GM23338 (cell line): ENCODE results near the gene AADAT. TPM values are rescaled to one million over a fixed set of nuclear protein-coding genes. Genes with fewer than 3 reads are reported as not detected.

Experiments used
- ATAC-seq: fragments of 200-7000 bp; cut with Tn5 transposase; 3 replicates; pipeline ENCODE4 v1.9.1; 2020
- DNase-seq: peaks from one replicate; pipeline ENCODE4 v3.0.0-alpha.2; 2015; ENCODE audit warnings: low spot score
- H2AFZ ChIP-seq: fragments of 200-600 bp; sonication (generic); 2 replicates; pipeline ENCODE4 v1.8.0; 2016; ENCODE audit warnings: antibody characterized with exemption, mild to moderate bottlenecking, moderate library complexity
- H3F3A ChIP-seq: fragments of 200-600 bp; sonication (generic); replicated peaks from 2 replicates; pipeline ENCODE4 v1.8.0; 2017; ENCODE audit warnings: antibody characterized with exemption, mixed run types, low read depth
- H3K27ac ChIP-seq: fragments of 200-600 bp; sonication (generic); 2 replicates; pipeline ENCODE4 v1.6.1; 2016; ENCODE audit warnings: low read depth
- H3K27me3 ChIP-seq: fragments of 200-600 bp; sonication (generic); 2 replicates; pipeline ENCODE4 v1.8.0; 2016; ENCODE audit warnings: mild to moderate bottlenecking, mixed run types, moderate library complexity; ENCODE audit not compliant: insufficient read depth
- H3K36me3 ChIP-seq: fragments of 200-600 bp; sonication (generic); 2 replicates; pipeline ENCODE4 v1.8.0; 2016; ENCODE audit warnings: mild to moderate bottlenecking; ENCODE audit not compliant: insufficient read depth
- H3K4me1 ChIP-seq: fragments of 200-600 bp; sonication (generic); 2 replicates; pipeline ENCODE4 v1.8.0; 2016; ENCODE audit warnings: mild to moderate bottlenecking, moderate library complexity; ENCODE audit not compliant: insufficient read depth
- H3K4me2 ChIP-seq: fragments of 200-600 bp; sonication (generic); 2 replicates; pipeline ENCODE4 v1.7.1; 2017; ENCODE audit warnings: mixed run types
- H3K4me3 ChIP-seq: fragments of 200-600 bp; sonication (generic); 2 replicates; pipeline ENCODE4 v1.6.1; 2016; ENCODE audit warnings: mixed run types
- H3K79me2 ChIP-seq: fragments of 200-600 bp; sonication (generic); replicated peaks from 2 replicates; pipeline ENCODE4 v1.8.0; 2017; ENCODE audit warnings: mild to moderate bottlenecking; ENCODE audit not compliant: insufficient read depth
- H3K9me2 ChIP-seq: fragments of 200-600 bp; sonication (generic); 2 replicates; pipeline ENCODE4 v1.8.0; 2017; ENCODE audit not compliant: insufficient read depth
- H4K20me1 ChIP-seq: fragments of 200-600 bp; sonication (generic); replicated peaks from 2 replicates; pipeline ENCODE4 v1.8.0; 2017; ENCODE audit warnings: mild to moderate bottlenecking; ENCODE audit not compliant: insufficient read depth
- H3K27ac Mint-ChIP-seq: 2 replicates; pipeline ENCODE4 v1.8.0; 2020; ENCODE audit warnings: inconsistent platforms, mild to moderate bottlenecking, moderate library complexity, mixed read lengths
- H3K27me3 Mint-ChIP-seq: 3 replicates; pipeline ENCODE4 v1.8.0; 2022; ENCODE audit warnings: low read depth, mild to moderate bottlenecking, moderate library complexity, mixed read lengths, inconsistent platforms; ENCODE audit not compliant: insufficient read depth, poor library complexity
- H3K36me3 Mint-ChIP-seq: 3 replicates; pipeline ENCODE4 v1.8.0; 2021; ENCODE audit warnings: low read depth, mild to moderate bottlenecking, inconsistent platforms, moderate library complexity, mixed read lengths
- H3K4me1 Mint-ChIP-seq: 3 replicates; pipeline ENCODE4 v1.8.0; 2020; ENCODE audit warnings: mild to moderate bottlenecking, inconsistent platforms, mixed read lengths
- H3K4me3 Mint-ChIP-seq: 3 replicates; pipeline ENCODE4 v1.8.0; 2021; ENCODE audit warnings: moderate library complexity, mild to moderate bottlenecking, inconsistent platforms, mixed read lengths
- H3K9me3 Mint-ChIP-seq: 3 replicates; pipeline ENCODE4 v1.8.0; 2020; ENCODE audit warnings: moderate library complexity, mild to moderate bottlenecking, inconsistent platforms, mixed read lengths
- CREB1 ChIP-seq: fragments of 250-450 bp; sonication (Bioruptor Pico); IDR thresholded peaks from 2 replicates; pipeline ENCODE4 v1.5.0; 2020; ENCODE audit warnings: low read depth, mild to moderate bottlenecking, moderate library complexity
- JUNB ChIP-seq: IDR thresholded peaks from one replicate; pipeline ENCODE4 v1.6.1; 2016; ENCODE audit warnings: antibody characterized with exemption; ENCODE audit not compliant: unreplicated experiment
- NANOG ChIP-seq: IDR thresholded peaks from 2 replicates; pipeline ENCODE4 v1.6.1; 2016; ENCODE audit warnings: antibody characterized with exemption, borderline replicate concordance
- ZNF114 ChIP-seq: fragments of 250-450 bp; sonication (Bioruptor Pico); IDR thresholded peaks from 2 replicates; pipeline ENCODE4 v1.5.0; 2020; ENCODE audit warnings: mild to moderate bottlenecking, moderate library complexity
- polyA plus RNA-seq: library from polyadenylated mRNA; unstranded; fragments of >200 nt; fragmentation: Nextera tagmentation; extraction: Ambion mirVana; gene quantifications from 2 replicates; pipeline ENCODE4 v1.2.1, GENCODE V29; 2016
- total RNA-seq: library from RNA; depleted of rRNA; stranded (reverse); fragments of >200 nt; shearing (Covaris generic); gene quantifications from 2 replicates; pipeline ENCODE4 v1.2.3, GENCODE V29; 2014
- TF ChIP-seq, protein P1 (sequence below): fragments of 250-450 bp; sonication (Bioruptor Pico); IDR thresholded peaks from 2 replicates; pipeline ENCODE4 v1.5.0; 2020; ENCODE audit warnings: mild to moderate bottlenecking, moderate library complexity
- TF ChIP-seq, protein P2 (sequence below): IDR thresholded peaks from one replicate; pipeline ENCODE4 v1.6.1; 2018; ENCODE audit warnings: antibody characterized with exemption; ENCODE audit not compliant: unreplicated experiment

Gene AADAT
- total and polyA plus RNA-seq, 2 experiments from 2014 or later, result 6.9 to 7.0 TPM

DNA sequence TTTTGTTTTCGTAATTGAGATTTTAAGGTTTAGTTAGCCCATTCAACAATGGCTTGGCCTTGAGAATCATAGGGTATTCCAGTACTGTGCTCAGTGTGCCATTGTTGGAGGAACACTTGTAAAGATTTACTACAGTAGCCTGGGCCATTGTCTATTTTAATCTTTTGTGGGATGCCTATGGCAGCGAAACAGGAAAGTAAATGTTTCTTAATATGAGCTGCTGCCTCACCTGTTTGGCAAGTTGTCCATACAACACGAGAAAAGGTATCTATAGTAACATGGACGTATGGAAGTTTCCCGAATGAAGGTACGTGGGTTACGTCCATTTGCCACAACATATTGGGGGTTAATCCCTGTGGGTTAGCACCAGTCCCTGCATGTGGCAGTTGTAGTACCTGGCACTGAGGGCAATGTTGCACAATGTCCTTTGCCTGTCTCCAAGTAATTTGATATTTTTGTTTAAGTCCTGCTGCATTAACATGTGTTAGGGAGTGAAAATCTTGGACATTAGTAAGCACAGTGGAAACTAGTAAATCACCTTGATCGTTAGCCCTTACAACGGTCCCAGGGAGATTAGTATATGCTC is 38.6 kb upstream of the AADAT start:
- no peak for ATAC-seq
- TF ChIP-seq, protein P1, sequence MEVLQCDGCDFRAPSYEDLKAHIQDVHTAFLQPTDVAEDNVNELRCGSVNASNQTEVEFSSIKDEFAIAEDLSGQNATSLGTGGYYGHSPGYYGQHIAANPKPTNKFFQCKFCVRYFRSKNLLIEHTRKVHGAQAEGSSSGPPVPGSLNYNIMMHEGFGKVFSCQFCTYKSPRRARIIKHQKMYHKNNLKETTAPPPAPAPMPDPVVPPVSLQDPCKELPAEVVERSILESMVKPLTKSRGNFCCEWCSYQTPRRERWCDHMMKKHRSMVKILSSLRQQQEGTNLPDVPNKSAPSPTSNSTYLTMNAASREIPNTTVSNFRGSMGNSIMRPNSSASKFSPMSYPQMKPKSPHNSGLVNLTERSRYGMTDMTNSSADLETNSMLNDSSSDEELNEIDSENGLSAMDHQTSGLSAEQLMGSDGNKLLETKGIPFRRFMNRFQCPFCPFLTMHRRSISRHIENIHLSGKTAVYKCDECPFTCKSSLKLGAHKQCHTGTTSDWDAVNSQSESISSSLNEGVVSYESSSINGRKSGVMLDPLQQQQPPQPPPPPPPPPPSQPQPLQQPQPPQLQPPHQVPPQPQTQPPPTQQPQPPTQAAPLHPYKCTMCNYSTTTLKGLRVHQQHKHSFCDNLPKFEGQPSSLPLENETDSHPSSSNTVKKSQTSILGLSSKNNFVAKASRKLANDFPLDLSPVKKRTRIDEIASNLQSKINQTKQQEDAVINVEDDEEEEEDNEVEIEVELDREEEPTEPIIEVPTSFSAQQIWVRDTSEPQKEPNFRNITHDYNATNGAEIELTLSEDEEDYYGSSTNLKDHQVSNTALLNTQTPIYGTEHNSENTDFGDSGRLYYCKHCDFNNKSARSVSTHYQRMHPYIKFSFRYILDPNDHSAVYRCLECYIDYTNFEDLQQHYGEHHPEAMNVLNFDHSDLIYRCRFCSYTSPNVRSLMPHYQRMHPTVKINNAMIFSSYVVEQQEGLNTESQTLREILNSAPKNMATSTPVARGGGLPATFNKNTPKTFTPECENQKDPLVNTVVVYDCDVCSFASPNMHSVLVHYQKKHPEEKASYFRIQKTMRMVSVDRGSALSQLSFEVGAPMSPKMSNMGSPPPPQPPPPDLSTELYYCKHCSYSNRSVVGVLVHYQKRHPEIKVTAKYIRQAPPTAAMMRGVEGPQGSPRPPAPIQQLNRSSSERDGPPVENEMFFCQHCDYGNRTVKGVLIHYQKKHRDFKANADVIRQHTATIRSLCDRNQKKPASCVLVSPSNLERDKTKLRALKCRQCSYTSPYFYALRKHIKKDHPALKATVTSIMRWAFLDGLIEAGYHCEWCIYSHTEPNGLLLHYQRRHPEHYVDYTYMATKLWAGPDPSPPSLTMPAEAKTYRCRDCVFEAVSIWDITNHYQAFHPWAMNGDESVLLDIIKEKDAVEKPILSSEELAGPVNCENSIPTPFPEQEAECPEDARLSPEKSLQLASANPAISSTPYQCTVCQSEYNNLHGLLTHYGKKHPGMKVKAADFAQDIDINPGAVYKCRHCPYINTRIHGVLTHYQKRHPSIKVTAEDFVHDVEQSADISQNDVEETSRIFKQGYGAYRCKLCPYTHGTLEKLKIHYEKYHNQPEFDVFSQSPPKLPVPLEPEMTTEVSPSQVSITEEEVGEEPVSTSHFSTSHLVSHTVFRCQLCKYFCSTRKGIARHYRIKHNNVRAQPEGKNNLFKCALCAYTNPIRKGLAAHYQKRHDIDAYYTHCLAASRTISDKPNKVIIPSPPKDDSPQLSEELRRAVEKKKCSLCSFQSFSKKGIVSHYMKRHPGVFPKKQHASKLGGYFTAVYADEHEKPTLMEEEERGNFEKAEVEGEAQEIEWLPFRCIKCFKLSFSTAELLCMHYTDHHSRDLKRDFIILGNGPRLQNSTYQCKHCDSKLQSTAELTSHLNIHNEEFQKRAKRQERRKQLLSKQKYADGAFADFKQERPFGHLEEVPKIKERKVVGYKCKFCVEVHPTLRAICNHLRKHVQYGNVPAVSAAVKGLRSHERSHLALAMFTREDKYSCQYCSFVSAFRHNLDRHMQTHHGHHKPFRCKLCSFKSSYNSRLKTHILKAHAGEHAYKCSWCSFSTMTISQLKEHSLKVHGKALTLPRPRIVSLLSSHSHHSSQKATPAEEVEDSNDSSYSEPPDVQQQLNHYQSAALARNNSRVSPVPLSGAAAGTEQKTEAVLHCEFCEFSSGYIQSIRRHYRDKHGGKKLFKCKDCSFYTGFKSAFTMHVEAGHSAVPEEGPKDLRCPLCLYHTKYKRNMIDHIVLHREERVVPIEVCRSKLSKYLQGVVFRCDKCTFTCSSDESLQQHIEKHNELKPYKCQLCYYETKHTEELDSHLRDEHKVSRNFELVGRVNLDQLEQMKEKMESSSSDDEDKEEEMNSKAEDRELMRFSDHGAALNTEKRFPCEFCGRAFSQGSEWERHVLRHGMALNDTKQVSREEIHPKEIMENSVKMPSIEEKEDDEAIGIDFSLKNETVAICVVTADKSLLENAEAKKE (CRISPR knock-in tag), result no peak
- TF ChIP-seq NANOG, result no peak
- TF ChIP-seq ZNF114, result no peak
- TF ChIP-seq JUNB, result no peak
- TF ChIP-seq CREB1, result no peak
- TF ChIP-seq, protein P2, sequence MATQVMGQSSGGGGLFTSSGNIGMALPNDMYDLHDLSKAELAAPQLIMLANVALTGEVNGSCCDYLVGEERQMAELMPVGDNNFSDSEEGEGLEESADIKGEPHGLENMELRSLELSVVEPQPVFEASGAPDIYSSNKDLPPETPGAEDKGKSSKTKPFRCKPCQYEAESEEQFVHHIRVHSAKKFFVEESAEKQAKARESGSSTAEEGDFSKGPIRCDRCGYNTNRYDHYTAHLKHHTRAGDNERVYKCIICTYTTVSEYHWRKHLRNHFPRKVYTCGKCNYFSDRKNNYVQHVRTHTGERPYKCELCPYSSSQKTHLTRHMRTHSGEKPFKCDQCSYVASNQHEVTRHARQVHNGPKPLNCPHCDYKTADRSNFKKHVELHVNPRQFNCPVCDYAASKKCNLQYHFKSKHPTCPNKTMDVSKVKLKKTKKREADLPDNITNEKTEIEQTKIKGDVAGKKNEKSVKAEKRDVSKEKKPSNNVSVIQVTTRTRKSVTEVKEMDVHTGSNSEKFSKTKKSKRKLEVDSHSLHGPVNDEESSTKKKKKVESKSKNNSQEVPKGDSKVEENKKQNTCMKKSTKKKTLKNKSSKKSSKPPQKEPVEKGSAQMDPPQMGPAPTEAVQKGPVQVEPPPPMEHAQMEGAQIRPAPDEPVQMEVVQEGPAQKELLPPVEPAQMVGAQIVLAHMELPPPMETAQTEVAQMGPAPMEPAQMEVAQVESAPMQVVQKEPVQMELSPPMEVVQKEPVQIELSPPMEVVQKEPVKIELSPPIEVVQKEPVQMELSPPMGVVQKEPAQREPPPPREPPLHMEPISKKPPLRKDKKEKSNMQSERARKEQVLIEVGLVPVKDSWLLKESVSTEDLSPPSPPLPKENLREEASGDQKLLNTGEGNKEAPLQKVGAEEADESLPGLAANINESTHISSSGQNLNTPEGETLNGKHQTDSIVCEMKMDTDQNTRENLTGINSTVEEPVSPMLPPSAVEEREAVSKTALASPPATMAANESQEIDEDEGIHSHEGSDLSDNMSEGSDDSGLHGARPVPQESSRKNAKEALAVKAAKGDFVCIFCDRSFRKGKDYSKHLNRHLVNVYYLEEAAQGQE, result no peak
- Histone ChIP-seq H3K79me2 (no peaks in the 10 kb centered on the region), H3K27me3 (no peaks in the 10 kb centered on the region), H3K4me1 (no peaks in the 10 kb centered on the region), H3K27ac (no peak overlapping the region), H3K36me3 (no peaks in the 10 kb centered on the region; the same call in 1 of the 2 replicates), H4K20me1 (no peaks in the 10 kb centered on the region), H3K4me2 (no peak overlapping the region), H3F3A (no peaks in the 10 kb centered on the region), H3K4me3 (no peak overlapping the region), H3K9me2 (0 out of 2 replicates have a peak, but pooled peaks cover 10% of the 10 kb centered on the region), H2AFZ (no peak overlapping the region)
- Mint-ChIP-seq H3K4me1 (peaks cover 7% of the 10 kb centered on the region; the same call in 1 of the 3 replicates), H3K4me3 (no peak overlapping the region), H3K27me3 (peaks cover 4% of the 10 kb centered on the region), H3K27ac (no peak overlapping the region), H3K36me3 (peaks cover 31% of the 10 kb centered on the region), H3K9me3 (peaks cover 40% of the 10 kb centered on the region)
- no peak for DNase-seq
